Putamen (tissue), 1 donor: ENCODE measurements around the gene GSKIP.

Experiments
- DNase-seq: peaks from one replicate; pipeline ENCODE4 v3.0.0-alpha.2; 2016; ENCODE audit warnings: low spot score

GSKIP gene

GRCh38 chr14:96380735-96381134 is 17.4 kb downstream of the GSKIP start:
- no peak for DNase-seq

- no peak for DNase-seq
Observed at GRCh38 chr14:96383445-96383844, 20.1 kb downstream of the GSKIP start.

DNA sequence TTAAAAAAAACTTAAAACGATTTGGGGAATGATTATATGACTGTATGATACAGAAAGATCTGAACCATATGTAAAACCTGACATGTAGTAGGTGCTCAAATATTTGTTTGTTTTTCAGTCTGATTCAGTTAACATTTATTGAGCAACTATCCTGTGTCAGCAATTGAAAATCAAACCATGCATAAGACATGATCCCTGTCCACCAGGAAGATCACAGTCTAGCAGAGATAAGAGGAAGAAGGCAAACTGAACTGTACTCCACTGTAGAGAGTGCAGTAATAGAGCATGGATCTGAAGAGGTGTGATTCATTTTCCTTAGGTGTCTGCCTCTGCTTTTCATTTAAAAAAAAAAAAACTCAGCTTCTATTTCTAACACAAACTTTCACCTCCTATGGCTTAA is 20.7 kb downstream of the GSKIP start:
- no peak for DNase-seq

DNA sequence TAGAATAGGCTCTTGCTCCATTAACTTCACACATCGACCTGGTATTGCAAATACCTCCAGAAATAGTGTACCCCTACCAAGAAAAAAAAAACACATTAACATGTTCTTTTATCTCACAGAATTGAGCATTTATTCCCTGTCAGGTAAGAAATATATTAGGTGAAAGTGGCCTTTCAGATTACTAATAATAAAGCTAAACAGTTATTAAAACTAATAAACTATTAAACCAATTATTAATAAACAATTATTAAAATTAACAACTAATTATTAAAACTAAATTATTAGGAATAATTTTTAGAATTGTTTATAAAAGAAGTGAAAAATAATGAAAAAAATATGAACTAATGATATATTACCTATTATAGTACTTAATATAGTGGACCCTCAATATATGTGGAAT is 21.4 kb downstream of the GSKIP start:
- DNase-seq: no peak

GRCh38 chr14:96385385-96385784 is 22.1 kb downstream of the GSKIP start:
- DNase-seq: no peak

- DNase-seq: no peak
Observed at GRCh38 chr14:96390965-96391292, 27.6 kb downstream of the GSKIP start.

- peak; percentile 96 for DNase-seq
Observed at GRCh38 chr14:96391293-96392118, 28.2 kb downstream of the GSKIP start.

GRCh38 chr14:96393071-96393691 is 29.9 kb downstream of the GSKIP start:
- DNase-seq: no peak

- DNase-seq: no peak
Observed at GRCh38 chr14:96394047-96394815, 30.9 kb downstream of the GSKIP start.

DNA sequence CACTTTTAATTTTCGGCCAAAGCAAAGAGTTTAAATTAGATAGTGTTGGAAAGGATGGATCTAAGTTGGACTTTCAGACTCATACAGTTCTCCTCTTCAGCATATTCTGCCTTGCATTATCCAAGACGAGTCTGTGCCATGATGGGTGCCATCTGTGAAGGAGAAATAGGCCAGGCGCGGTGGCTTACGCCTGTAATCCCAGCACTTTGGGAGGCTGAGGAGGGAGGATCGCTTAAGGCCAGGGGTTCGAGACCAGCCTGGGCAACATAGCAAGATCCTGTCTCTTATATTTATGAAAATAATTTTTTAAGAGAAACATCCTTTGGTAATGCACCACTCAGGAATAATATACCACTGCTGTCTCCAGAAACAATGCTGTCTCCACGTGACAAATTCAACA is 35.1 kb downstream of the GSKIP start:
- no peak for DNase-seq

- no peak for DNase-seq
Observed at GRCh38 chr14:96398921-96399320, 35.6 kb downstream of the GSKIP start.

DNA sequence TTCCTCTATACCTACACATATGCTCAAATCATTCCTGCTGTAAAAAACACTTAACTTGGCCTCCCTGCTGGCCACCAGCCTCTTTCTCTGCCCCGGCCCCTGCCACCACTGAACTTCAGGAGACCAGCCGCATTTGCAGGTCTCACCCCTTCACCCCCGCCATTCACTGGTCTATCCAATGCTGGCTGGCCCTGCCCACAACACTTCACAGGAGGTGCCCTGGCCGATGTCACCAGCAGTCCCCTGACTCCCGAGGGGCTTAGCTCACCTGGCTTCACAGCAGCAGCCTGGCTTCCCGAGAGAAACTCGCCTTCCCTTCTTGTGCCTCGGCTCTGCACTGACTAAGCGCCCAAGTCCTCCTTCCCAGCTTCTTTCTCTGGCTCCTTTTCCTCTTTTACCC is 36.1 kb downstream of the GSKIP start:
- no peak for DNase-seq

GRCh38 chr14:96400495-96400894 is 37.2 kb downstream of the GSKIP start:
- peak; percentile 82 for DNase-seq

GRCh38 chr14:96403409-96403808 is 40.1 kb downstream of the GSKIP start:
- no peak for DNase-seq

DNA sequence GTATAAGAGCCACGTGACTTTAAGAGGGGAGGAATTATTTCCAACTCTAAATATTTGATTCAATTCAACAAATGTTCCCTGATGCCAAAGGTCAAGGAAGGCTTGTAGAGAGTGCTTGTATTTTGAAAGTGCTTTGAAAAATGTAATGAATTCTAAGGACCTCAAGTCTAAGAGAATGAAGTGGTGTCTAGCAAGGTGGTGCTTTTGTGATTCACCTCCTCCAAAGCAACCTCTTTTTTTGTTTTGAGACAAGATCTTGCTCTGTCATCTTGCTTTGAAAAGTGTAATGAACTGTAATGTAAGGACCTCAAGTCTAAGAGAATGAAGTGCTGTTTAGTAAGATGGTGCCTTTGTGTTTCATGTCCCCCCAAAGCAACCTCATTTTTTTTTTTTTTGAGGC is 42.4 kb downstream of the GSKIP start:
- no peak for DNase-seq

DNA sequence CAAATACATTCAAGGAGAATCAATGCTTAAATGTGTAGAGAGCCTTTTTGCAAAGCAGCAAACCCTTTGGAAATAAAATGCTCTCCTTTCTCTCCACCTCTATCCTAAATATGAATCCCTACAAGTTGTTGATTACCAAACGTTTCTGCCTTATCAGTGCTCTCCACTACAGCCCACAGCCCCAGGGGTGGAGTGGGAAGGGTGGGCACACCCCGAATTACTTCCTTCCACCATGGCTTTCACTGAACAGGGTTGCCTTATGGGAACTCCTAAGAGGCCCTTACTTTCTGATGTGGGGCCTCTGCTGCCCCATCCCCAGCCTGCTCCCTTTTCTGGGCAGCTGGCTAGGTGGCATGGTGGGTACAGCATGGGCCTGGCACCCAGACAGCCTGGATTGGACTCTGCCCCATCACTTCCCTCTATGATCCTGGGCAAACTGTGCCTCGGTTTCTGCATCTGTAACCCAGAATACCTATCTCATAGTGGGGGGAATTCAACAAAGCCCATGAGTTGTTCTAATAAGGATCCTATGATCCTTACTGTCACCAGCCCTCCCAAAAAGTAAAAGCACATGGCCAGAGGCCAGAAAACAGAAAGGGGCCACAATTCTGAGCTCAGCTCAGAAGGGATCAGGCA is 44.7 kb downstream of the GSKIP start:
- no peak for DNase-seq

DNA sequence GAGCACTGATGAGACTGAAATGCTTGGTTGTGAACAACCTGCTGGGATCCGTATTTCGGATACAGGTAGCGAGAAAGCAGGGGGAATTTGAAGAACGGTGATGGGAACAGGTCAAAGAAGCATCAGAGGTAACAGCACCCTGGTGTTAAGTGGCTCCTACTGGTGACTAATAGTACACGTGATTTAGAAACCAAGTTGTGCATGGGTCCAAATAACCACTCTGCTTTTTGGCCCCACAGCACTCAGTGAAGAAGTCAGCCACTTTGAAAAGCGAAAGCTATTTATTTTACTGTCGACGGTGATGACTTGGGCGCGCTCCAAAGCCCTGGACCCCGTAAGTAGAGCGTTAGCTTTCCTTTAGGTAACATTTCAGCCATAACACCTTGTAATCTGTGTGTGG is 45.3 kb downstream of the GSKIP start:
- no peak for DNase-seq

GRCh38 chr14:96409701-96410100 is 46.4 kb downstream of the GSKIP start:
- no peak for DNase-seq

DNA sequence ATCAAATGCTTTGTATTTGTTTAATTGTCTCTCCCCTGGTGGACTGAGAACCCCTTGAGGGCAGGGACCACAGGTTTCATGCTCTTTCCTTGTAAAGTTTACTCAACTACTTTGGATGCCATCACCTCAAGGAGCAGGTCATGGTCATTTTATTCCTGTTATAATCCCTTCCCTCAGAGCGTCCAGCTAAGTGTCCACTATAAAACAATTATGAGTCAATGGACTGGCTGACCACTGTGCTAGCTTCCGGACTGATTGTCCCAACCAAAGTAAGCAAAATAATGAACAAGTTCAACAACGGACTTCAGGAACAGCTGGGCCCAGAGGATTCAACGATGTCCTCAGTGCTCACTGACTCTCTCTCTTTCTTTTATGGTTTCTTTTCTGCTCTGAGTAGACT is 46.8 kb downstream of the GSKIP start:
- no peak for DNase-seq

DNA sequence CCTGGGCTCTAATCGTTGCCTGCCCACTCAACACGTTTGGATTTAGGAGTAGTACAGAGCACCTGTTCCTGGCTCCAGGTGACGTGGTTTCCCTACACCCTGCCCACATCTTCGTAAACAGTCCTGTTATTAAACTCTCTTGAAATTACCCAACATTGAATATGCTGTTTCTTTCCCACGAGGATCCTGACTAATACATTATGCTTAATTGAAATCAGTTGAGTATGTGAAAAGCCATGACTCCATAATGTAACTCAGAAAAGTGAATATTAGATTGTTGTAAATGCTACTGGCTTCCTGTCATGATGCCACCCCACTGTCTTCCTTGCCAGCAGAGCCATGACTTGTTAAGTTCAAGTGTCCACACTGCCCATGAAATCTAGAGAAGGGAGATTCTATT is 50.2 kb downstream of the GSKIP start:
- no peak for DNase-seq

DNA sequence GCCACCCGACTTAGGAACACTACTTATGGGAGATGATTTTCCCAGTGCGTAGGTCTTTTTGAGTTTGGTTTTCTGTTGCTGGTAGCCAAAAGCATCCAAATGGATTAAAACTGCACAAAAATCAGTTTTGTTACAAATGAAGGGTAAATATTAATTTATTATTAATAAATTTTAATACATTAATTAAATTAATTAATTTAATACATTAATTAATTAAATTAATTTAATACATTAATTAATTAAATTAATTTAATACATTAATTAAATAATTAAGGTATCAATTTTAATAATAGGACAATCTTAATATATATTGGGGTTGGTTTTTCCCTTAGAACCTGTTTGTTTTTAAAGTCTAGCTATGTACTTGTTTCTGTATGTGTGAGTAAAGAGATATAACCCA is 52.2 kb downstream of the GSKIP start:
- DNase-seq: no peak

DNA sequence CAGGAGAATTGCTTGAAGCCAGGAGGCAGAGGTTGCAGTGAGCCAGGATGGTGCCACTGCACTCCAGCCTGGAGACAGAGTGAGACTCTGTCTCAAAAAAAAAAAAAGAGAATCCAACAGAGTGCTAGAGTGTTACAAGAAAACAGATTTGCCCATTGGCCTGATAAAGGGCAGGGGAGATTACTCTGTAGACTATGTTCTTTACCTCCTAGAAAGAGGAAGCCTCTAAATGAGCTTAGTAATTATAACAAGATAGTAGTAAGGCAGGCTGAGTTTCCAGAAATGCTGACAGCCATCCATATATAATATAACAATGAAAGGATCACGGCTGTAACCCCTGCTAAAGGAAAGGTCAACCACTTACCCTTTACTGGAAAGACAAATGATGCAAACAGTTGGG is 53.0 kb downstream of the GSKIP start:
- no peak for DNase-seq

GRCh38 chr14:96417254-96417653 is 53.9 kb downstream of the GSKIP start:
- DNase-seq: no peak
